Gastroesophageal sphincter (tissue), 4 donors: Measurements from ENCODE around the gene ZCCHC24. TPM values are rescaled to one million over a fixed set of nuclear protein-coding genes. Genes with fewer than 3 reads are reported as not detected.

Source experiments
- ATAC-seq: fragments of 150-250 bp; one replicate; pipeline ENCODE4 v1.9.1; 2016; ENCODE audit warnings: mild to moderate bottlenecking, moderate library complexity
- H3K27ac ChIP-seq, 4 donors: fragments of 200-600 bp; sonication (generic) in 3 of 4; 1 replicate in 3 of 4; 2 replicates in 1 of 4; pipeline ENCODE4 v1.5.1; 2016 to 2019
- H3K27me3 ChIP-seq: fragments of 200-600 bp; sonication (generic); one replicate; pipeline ENCODE4 v1.5.1; 2019
- H3K36me3 ChIP-seq, 2 donors: fragments of 200-600 bp; sonication (generic); one replicate each; pipeline ENCODE4 v1.5.1; 2019; ENCODE audit warnings: control low read depth in 1 of 2
- H3K4me1 ChIP-seq, 3 donors: fragments of 200-600 bp; sonication (generic); 1 replicate in 2 of 3; 2 replicates in 1 of 3; pipeline ENCODE4 v1.5.1; 2016 to 2019; ENCODE audit warnings: control low read depth in 2 of 3
- H3K4me3 ChIP-seq, 2 donors: fragments of 200-600 bp; sonication (generic); one replicate each; pipeline ENCODE4 v1.5.1; 2019; ENCODE audit warnings: mild to moderate bottlenecking in 1 of 2, moderate library complexity in 1 of 2
- H3K9me3 ChIP-seq, 3 donors: fragments of 200-600 bp; sonication (generic); one replicate each; pipeline ENCODE4 v1.5.1; 2017 to 2019; ENCODE audit warnings: control low read depth in 2 of 3
- CTCF ChIP-seq, 4 experiments: fragments of 200-600 bp in 2 of 4; fragments of 450-650 bp in 2 of 4; sonication (generic) in 1 of 4; IDR thresholded peaks; one replicate each; pipeline ENCODE4 v1.5.1; 2017 to 2019; ENCODE audit warnings: antibody characterized with exemption in 4 of 4, mild to moderate bottlenecking in 2 of 4, moderate library complexity in 2 of 4
- EP300 ChIP-seq: sonication (generic); formaldehyde crosslinking; IDR thresholded peaks from one replicate; pipeline ENCODE4 v1.6.1; 2017; ENCODE audit warnings: antibody characterized with exemption, mild to moderate bottlenecking
- POLR2A ChIP-seq, 2 donors: fragments of 450-650 bp; IDR thresholded peaks; one replicate each; pipeline ENCODE4 v1.6.1; 2017; ENCODE audit warnings: antibody characterized with exemption in 2 of 2, mild to moderate bottlenecking in 2 of 2, moderate library complexity in 1 of 2
- POLR2AphosphoS5 ChIP-seq: sonication (generic); formaldehyde crosslinking; IDR thresholded peaks from one replicate; pipeline ENCODE4 v1.6.1; 2017; ENCODE audit warnings: antibody characterized with exemption
- WGBS, 2 donors: methylation state at CpG; one replicate each; pipeline ENCODE4 v1.1.5; 2018; ENCODE audit warnings: low coverage in 1 of 2; 5-methylcytosine and 5-hydroxymethylcytosine counted together
- total RNA-seq, 4 donors: library from RNA; depleted of rRNA; stranded (reverse); fragments of >200 nt; gene quantifications; one replicate each; pipeline ENCODE4 v1.1.0, GENCODE V29; 2016

ZCCHC24 gene
- total RNA-seq, 4 donors from 2014 or later = 60.5 to 186 (median 84.1) TPM

- WGBS, 2 donors = 100% methylated on average over 1 of the region's 1 CpG
- TF ChIP-seq CTCF (IDR thresholded peaks at IDR 0.05) = no peak
- no peak for TF ChIP-seq POLR2A (IDR thresholded peaks at IDR 0.05)
- no peak for TF ChIP-seq POLR2AphosphoS5
- TF ChIP-seq EP300 = no peak
- Histone ChIP-seq H3K27ac (peak overlapping the region in 1 of 4 donors; percentile 20), H3K4me3 (no peak overlapping the region), H3K4me1 (peaks cover 0 to 4% (median 0%) of the 10 kb centered on the region in 3 donors), H3K27me3 (no peaks in the 10 kb centered on the region), H3K36me3 (no peaks in the 10 kb centered on the region), H3K9me3 (no peaks in the 10 kb centered on the region)
- ATAC-seq = no peak
These were observed 36.9 kb upstream of the ZCCHC24 start for GRCh38 chr10:79482304-79482703.

- Histone ChIP-seq H3K9me3 (no peaks in the 10 kb centered on the region), H3K4me1 (no peaks in the 10 kb centered on the region), H3K36me3 (no peaks in the 10 kb centered on the region), H3K27ac (no peak overlapping the region), H3K4me3 (no peak overlapping the region), H3K27me3 (no peaks in the 10 kb centered on the region)
- 81 to 88% methylated on average over 3 of the region's 3 CpGs for WGBS, 2 donors
- ATAC-seq = no peak
- TF ChIP-seq CTCF (IDR thresholded peaks at IDR 0.05) = no peak
- TF ChIP-seq POLR2A (IDR thresholded peaks at IDR 0.05) = no peak
- no peak for TF ChIP-seq EP300
- no peak for TF ChIP-seq POLR2AphosphoS5
These were observed 34.0 kb upstream of the ZCCHC24 start for GRCh38 chr10:79479283-79479909.

GRCh38 chr10:79477456-79477855 lies 32.0 kb upstream of the ZCCHC24 start:
- ATAC-seq = no peak
- no peak for TF ChIP-seq CTCF (IDR thresholded peaks at IDR 0.05)
- TF ChIP-seq POLR2A (IDR thresholded peaks at IDR 0.05) = no peak
- no peak for TF ChIP-seq EP300
- TF ChIP-seq POLR2AphosphoS5 = no peak
- Histone ChIP-seq H3K27ac (no peak overlapping the region), H3K36me3 (no peaks in the 10 kb centered on the region), H3K4me3 (no peak overlapping the region), H3K27me3 (no peaks in the 10 kb centered on the region), H3K9me3 (no peaks in the 10 kb centered on the region), H3K4me1 (peaks cover 0 to 10% (median 6%) of the 10 kb centered on the region in 3 donors)
- WGBS, 2 donors = 86 to 88% methylated on average over 7 of the region's 7 CpGs

DNA sequence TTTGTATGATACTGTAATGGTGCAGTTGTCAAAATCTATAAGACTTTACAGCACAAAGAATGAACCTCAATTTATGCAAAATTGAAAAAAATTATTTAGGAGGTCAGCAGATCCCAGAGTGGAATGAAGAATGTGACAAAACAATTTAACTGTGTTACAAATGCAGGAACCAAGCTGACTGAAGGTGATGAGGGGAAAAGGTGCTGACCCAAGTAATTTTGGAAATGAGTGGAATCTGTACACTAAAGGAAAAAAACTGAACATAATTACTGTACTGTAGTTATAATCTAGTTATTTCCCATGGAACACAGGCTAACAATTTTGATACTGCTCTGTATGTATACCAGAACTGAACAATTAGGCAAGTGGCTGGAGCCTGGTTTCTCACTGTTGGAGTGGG lies 31.2 kb upstream of the ZCCHC24 start:
- Histone ChIP-seq H3K27ac (no peak overlapping the region), H3K4me1 (peaks cover 0 to 11% (median 6%) of the 10 kb centered on the region in 3 donors), H3K9me3 (no peaks in the 10 kb centered on the region), H3K36me3 (no peaks in the 10 kb centered on the region), H3K27me3 (no peaks in the 10 kb centered on the region), H3K4me3 (no peak overlapping the region)
- TF ChIP-seq POLR2A (IDR thresholded peaks at IDR 0.05) = no peak
- TF ChIP-seq EP300 = no peak
- no peak for TF ChIP-seq CTCF (IDR thresholded peaks at IDR 0.05)
- TF ChIP-seq POLR2AphosphoS5 = no peak
- ATAC-seq = no peak

DNA sequence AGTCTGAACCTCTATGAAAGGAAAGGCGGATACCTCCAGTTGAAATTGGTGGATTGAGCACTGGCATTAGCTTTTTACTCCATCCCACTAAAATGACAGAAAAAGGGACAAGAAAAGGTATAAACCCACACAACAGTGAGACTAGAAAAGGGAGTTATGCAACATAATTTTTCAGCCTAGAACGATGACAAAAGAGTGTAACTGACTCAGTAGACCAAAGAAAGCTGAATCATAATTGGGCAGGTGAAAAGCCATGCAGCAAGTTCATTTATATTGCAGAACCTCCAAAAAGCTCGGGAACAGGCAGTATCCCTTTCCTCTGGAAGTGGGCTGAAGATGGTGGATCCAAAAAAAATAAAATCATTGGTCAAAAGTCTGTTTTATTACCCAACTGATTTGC lies 30.5 kb upstream of the ZCCHC24 start:
- no peaks in the 10 kb centered on the region for H3K36me3 ChIP-seq
- H3K27ac ChIP-seq = no peak overlapping the region
- H3K27me3 ChIP-seq = no peaks in the 10 kb centered on the region
- no peaks in the 10 kb centered on the region for H3K9me3 ChIP-seq
- WGBS, 2 donors = 69 to 82% methylated on average over 2 of the region's 3 CpGs
- peaks cover 0 to 11% (median 6%) of the 10 kb centered on the region in 3 donors for H3K4me1 ChIP-seq
- TF ChIP-seq POLR2AphosphoS5 (no peak), POLR2A (IDR thresholded peaks at IDR 0.05) (no peak), EP300 (no peak), CTCF (IDR thresholded peaks at IDR 0.05) (no peak)
- H3K4me3 ChIP-seq = no peak overlapping the region
- no peak for ATAC-seq
